Measurements from ENCODE around the gene MRPS35. TPM values are rescaled to one million over a fixed set of nuclear protein-coding genes. Genes with fewer than 3 reads are reported as not detected.
A peak's percentile ranks its signal among the peaks of the same experiment; 100 is the strongest.

Gene MRPS35
- total RNA-seq, 1 donor from 2014 or later = 50.4 TPM

GRCh38 chr12:27772328-27773049, 61.9 kb downstream of the MRPS35 start:
- H3K27ac ChIP-seq (ENCODE audit: low read depth, low read length) = no peak overlapping the region
- no peak overlapping the region for H3K4me3 Mint-ChIP-seq (ENCODE audit: unreplicated experiment)

GRCh38 chr12:27777141-27777540, 66.5 kb downstream of the MRPS35 start:
- Histone ChIP-seq H3K9ac (ENCODE audit: low read length) (no peak overlapping the region), H3K4me1 (ENCODE audit: insufficient read depth, low read length) (peaks cover 23% of the 10 kb centered on the region), H3K9me3 (ENCODE audit: insufficient read depth, low read depth, low read length) (no peaks in the 10 kb centered on the region), H3K79me2 (ENCODE audit: insufficient read depth, low read length) (peaks cover 24% of the 10 kb centered on the region), H3K27ac (ENCODE audit: low read depth, low read length) (no peak overlapping the region), H3K4me2 (ENCODE audit: low read length) (no peak overlapping the region), H4K20me1 (ENCODE audit: insufficient read depth, low read length) (peaks cover 13% of the 10 kb centered on the region), H3K4me3 (ENCODE audit: insufficient read depth, low read depth, low read length) (no peak overlapping the region), H3K27me3 (ENCODE audit: insufficient read depth, low read length) (no peaks in the 10 kb centered on the region), H3K36me3 (ENCODE audit: insufficient read depth, low read length) (peaks cover 3% of the 10 kb centered on the region), H2AFZ (ENCODE audit: low read depth, low read length) (peak overlapping the region; percentile 14)
- DNase-seq (ENCODE audit: low read depth) (no peak), FAIRE-seq (no peak)
- H3K9me3 Mint-ChIP-seq (ENCODE audit: unreplicated experiment) = no peaks in the 10 kb centered on the region
- H3K36me3 Mint-ChIP-seq (ENCODE audit: low read depth, unreplicated experiment) = peaks cover 1% of the 10 kb centered on the region
- no peak overlapping the region for H3K4me3 Mint-ChIP-seq (ENCODE audit: unreplicated experiment)
- TF ChIP-seq EZH2 (IDR thresholded peaks at IDR 0.05; ENCODE audit: insufficient read depth, low read length) (no peak), CTCF (IDR thresholded peaks at IDR 0.05; ENCODE audit: insufficient read depth, low read depth, low read length) (no peak)
- no peak overlapping the region for H3K27ac Mint-ChIP-seq (ENCODE audit: unreplicated experiment)
- H3K27me3 Mint-ChIP-seq (ENCODE audit: low read depth, unreplicated experiment) = no peaks in the 10 kb centered on the region
- peaks cover 9% of the 10 kb centered on the region for H3K4me1 Mint-ChIP-seq (ENCODE audit: low read depth, unreplicated experiment)

More at GRCh38 chr12:27772328-27773049, 61.9 kb downstream of the MRPS35 start:
- Histone ChIP-seq H3K27me3 (ENCODE audit: insufficient read depth, low read length) (no peaks in the 10 kb centered on the region), H3K4me1 (ENCODE audit: insufficient read depth, low read length) (peaks cover 7% of the 10 kb centered on the region), H3K9ac (ENCODE audit: low read length) (no peak overlapping the region), H3K4me3 (ENCODE audit: insufficient read depth, low read depth, low read length) (no peak overlapping the region), H2AFZ (ENCODE audit: low read depth, low read length) (no peak overlapping the region), H3K9me3 (ENCODE audit: insufficient read depth, low read depth, low read length) (no peaks in the 10 kb centered on the region), H3K79me2 (ENCODE audit: insufficient read depth, low read length) (no peaks in the 10 kb centered on the region), H3K36me3 (ENCODE audit: insufficient read depth, low read length) (no peaks in the 10 kb centered on the region), H3K4me2 (ENCODE audit: low read length) (peak overlapping the region; percentile 26), H4K20me1 (ENCODE audit: insufficient read depth, low read length) (no peaks in the 10 kb centered on the region)
- Mint-ChIP-seq H3K36me3 (ENCODE audit: low read depth, unreplicated experiment) (no peaks in the 10 kb centered on the region), H3K27me3 (ENCODE audit: low read depth, unreplicated experiment) (no peaks in the 10 kb centered on the region), H3K9me3 (ENCODE audit: unreplicated experiment) (no peaks in the 10 kb centered on the region), H3K27ac (ENCODE audit: unreplicated experiment) (no peak overlapping the region), H3K4me1 (ENCODE audit: low read depth, unreplicated experiment) (no peaks in the 10 kb centered on the region)
- FAIRE-seq (no peak), DNase-seq (ENCODE audit: low read depth) (no peak)
- no peak for TF ChIP-seq EZH2 (IDR thresholded peaks at IDR 0.05; ENCODE audit: insufficient read depth, low read length)
- TF ChIP-seq CTCF (IDR thresholded peaks at IDR 0.05; ENCODE audit: insufficient read depth, low read depth, low read length) = no peak

- H3K4me1 ChIP-seq (ENCODE audit: insufficient read depth, low read length) = peaks cover 25% of the 10 kb centered on the region
- H3K9me3 ChIP-seq (ENCODE audit: insufficient read depth, low read depth, low read length) = no peaks in the 10 kb centered on the region
- H3K36me3 ChIP-seq (ENCODE audit: insufficient read depth, low read length) = peaks cover 8% of the 10 kb centered on the region
- H3K27ac ChIP-seq (ENCODE audit: low read depth, low read length) = no peak overlapping the region
- H3K4me3 ChIP-seq (ENCODE audit: insufficient read depth, low read depth, low read length) = no peak overlapping the region
- peaks cover 35% of the 10 kb centered on the region for H3K79me2 ChIP-seq (ENCODE audit: insufficient read depth, low read length)
- no peaks in the 10 kb centered on the region for H3K9me3 Mint-ChIP-seq (ENCODE audit: unreplicated experiment)
- no peak overlapping the region for H2AFZ ChIP-seq (ENCODE audit: low read depth, low read length)
- no peak overlapping the region for H3K9ac ChIP-seq (ENCODE audit: low read length)
- peak overlapping the region; percentile 74 for H3K4me3 Mint-ChIP-seq (ENCODE audit: unreplicated experiment)
- no peak for TF ChIP-seq EZH2 (IDR thresholded peaks at IDR 0.05; ENCODE audit: insufficient read depth, low read length)
- no peak for TF ChIP-seq CTCF (IDR thresholded peaks at IDR 0.05; ENCODE audit: insufficient read depth, low read depth, low read length)
- peaks cover 13% of the 10 kb centered on the region for H4K20me1 ChIP-seq (ENCODE audit: insufficient read depth, low read length)
- DNase-seq (ENCODE audit: low read depth) (no peak), FAIRE-seq (no peak)
- peaks cover 16% of the 10 kb centered on the region for H3K4me1 Mint-ChIP-seq (ENCODE audit: low read depth, unreplicated experiment)
- peaks cover 1% of the 10 kb centered on the region for H3K36me3 Mint-ChIP-seq (ENCODE audit: low read depth, unreplicated experiment)
- H3K27me3 ChIP-seq (ENCODE audit: insufficient read depth, low read length) = no peaks in the 10 kb centered on the region
- no peak overlapping the region for H3K27ac Mint-ChIP-seq (ENCODE audit: unreplicated experiment)
- no peaks in the 10 kb centered on the region for H3K27me3 Mint-ChIP-seq (ENCODE audit: low read depth, unreplicated experiment)
- H3K4me2 ChIP-seq (ENCODE audit: low read length) = no peak overlapping the region
Measured at GRCh38 chr12:27778206-27778605, 67.6 kb downstream of the MRPS35 start.

Data from astrocyte (in vitro differentiated cells and primary cell).